Prostate gland (tissue), 2 donors: Measurements from ENCODE around the gene EGR1. TPM values are rescaled to one million over a fixed set of nuclear protein-coding genes. Genes with fewer than 3 reads are reported as not detected.

Source experiments
- DNase-seq: peaks from one replicate; pipeline ENCODE4 v3.0.0-alpha.2; 2019; ENCODE audit warnings: low spot score
- H3K27ac ChIP-seq, 2 donors: fragments of 200-600 bp; sonication (generic); 2 replicates each; pipeline ENCODE4 v1.5.1; 2017 to 2019
- H3K27me3 ChIP-seq: fragments of 200-600 bp; sonication (generic); replicated peaks from 2 replicates; pipeline ENCODE4 v1.5.1; 2019; ENCODE audit not compliant: insufficient read depth
- H3K36me3 ChIP-seq, 2 donors: fragments of 200-600 bp; sonication (generic); 1 replicate in 1 of 2; 2 replicates in 1 of 2; pipeline versions ENCODE4 v1.5.1 to v1.8.1; 2017 to 2019
- H3K4me1 ChIP-seq: fragments of 200-600 bp; sonication (generic); replicated peaks from 2 replicates; pipeline ENCODE4 v1.5.1; 2019
- H3K4me3 ChIP-seq, 2 donors: fragments of 200-600 bp; sonication (generic); 2 replicates each; pipeline ENCODE4 v1.5.1; 2017 to 2019
- H3K9me3 ChIP-seq: fragments of 200-600 bp; sonication (generic); 2 replicates; pipeline ENCODE4 v1.5.1; 2017
- CTCF ChIP-seq, 4 experiments: fragments of 200-600 bp in 2 of 4; fragments of 450-650 bp in 2 of 4; sonication (generic) in 2 of 4; IDR thresholded peaks; 1 replicate in 3 of 4; 2 replicates in 1 of 4; pipeline ENCODE4 v1.5.1; 2016 to 2019; ENCODE audit warnings: antibody characterized with exemption in 4 of 4, mild to moderate bottlenecking in 2 of 4, moderate library complexity in 2 of 4
- POLR2A ChIP-seq: fragments of 450-650 bp; IDR thresholded peaks from one replicate; pipeline ENCODE4 v1.6.1; 2016; ENCODE audit warnings: antibody characterized with exemption, mild to moderate bottlenecking
- POLR2AphosphoS5 ChIP-seq: sonication (generic); formaldehyde crosslinking; IDR thresholded peaks from one replicate; pipeline ENCODE4 v1.6.1; 2017; ENCODE audit warnings: antibody characterized with exemption
- WGBS: methylation state at CpG from one replicate; pipeline ENCODE4 v1.1.5; 2018; 5-methylcytosine and 5-hydroxymethylcytosine counted together
- intact Hi-C: fragments of 100-400 bp; cut with DNase I; formaldehyde crosslinking; loops from one replicate; pipeline ENCODE4 v1.14.2; 2022
- total RNA-seq, 2 donors: library from RNA; depleted of rRNA; stranded (reverse); fragments of >200 nt; gene quantifications; one replicate each; pipeline ENCODE4 v1.1.0, GENCODE V29; 2016

EGR1 gene
- total RNA-seq, 2 donors from 2014 or later, result 12.2 to 19.5 TPM

DNA sequence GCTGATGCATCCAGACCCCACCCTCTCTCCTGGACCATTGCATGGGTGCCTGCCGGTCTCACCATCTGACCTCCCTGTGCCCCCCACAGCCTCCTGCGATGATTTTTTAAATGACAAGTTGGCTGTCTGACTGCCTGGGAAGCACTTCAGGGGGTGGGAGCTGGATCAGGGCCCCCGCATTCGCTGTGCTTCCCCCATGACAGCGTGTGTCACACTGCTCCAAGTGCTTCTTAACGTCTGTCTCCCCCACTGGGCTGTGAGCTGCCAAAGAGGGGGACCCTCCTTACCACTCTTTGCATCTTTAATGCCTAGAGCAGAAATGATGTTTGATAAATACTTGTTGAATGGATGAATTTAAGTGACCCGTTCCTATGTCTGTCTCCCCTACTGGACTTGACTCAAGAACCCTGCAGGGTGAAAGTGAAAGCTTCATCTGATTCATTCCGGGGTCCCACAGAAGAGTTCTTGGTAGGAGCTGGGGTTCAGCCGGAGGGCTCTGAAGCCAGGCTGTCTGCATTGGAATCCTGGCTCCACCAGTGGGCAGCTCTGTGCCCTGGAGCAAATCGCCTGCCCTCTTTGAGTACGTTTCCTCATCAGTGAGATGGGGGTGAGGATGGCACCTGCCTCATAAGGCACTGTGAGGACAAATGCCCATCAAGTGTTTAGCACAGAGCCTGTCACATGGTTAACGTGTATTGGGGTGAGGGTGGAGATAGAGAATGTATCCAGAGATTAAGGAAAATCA is 7.6 kb upstream of the EGR1 start:
- TF ChIP-seq POLR2A, result no peak
- TF ChIP-seq CTCF (IDR thresholded peaks at IDR 0.05), result no peak
- TF ChIP-seq POLR2AphosphoS5, result no peak
- intact Hi-C loops, result no loop called here
- Histone ChIP-seq H3K27me3 (no peaks in the 10 kb centered on the region), H3K4me3 (no peak overlapping the region), H3K27ac (no peak overlapping the region), H3K4me1 (no peaks in the 10 kb centered on the region), H3K9me3 (no peaks in the 10 kb centered on the region), H3K36me3 (no peaks in the 10 kb centered on the region)
- no peak for DNase-seq
- 69% methylated on average over 12 of the region's 12 CpGs for WGBS

DNA sequence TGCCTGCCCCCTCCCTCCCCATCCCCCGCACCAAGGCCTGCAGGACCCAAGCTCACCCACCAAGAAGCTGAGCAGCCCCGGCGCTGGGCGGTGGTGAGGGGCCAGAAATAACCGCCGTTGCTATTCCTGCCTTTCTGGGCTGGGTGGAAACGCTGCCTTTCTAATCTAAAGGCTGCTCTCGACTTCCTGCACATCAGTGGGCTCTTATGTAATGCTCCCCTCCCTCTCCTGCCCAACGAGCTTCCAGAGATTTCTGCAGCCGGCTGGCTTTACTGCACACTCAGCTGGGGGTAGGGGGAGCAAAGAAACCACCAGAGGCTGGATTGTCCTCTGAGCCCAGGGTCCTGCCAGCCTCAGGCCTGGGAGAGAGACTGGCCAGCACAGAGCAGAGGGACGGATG is 6.9 kb upstream of the EGR1 start:
- TF ChIP-seq POLR2AphosphoS5 (no peak), CTCF (IDR thresholded peaks at IDR 0.05) (no peak), POLR2A (no peak)
- Histone ChIP-seq H3K36me3 (no peaks in the 10 kb centered on the region), H3K27me3 (no peaks in the 10 kb centered on the region), H3K4me3 (no peak overlapping the region), H3K27ac (no peak overlapping the region), H3K4me1 (peaks cover 2% of the 10 kb centered on the region), H3K9me3 (no peaks in the 10 kb centered on the region)
- 36% methylated on average over 11 of the region's 11 CpGs for WGBS
- DNase-seq, result no peak
- intact Hi-C loops, result no loop called here

DNA sequence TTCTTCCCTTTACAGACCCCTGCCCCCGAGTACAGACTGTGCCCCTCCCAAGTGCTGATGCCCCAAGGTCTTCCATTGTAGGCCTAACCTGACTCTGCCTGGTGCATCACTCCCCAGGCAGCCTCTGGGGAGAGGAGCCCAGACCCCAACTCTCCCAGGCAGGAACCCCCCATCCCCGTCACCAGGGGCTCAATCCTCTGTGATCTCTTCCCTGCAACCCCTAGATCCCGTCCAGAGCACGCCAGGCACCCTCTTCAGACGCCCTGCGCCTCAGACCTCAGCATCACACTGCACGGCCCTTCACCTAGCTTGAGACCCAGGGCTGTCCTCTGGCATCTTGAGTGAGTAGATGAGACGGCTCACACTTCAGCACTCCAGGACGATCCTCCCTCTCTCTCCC is 6.4 kb upstream of the EGR1 start:
- no peak for TF ChIP-seq POLR2AphosphoS5

GRCh38 chr5:138459311-138459933 is 5.9 kb upstream of the EGR1 start:
- TF ChIP-seq CTCF (IDR thresholded peaks at IDR 0.05) (no peak), POLR2AphosphoS5 (no peak), POLR2A (no peak)
- no peaks in the 10 kb centered on the region for H3K27me3 ChIP-seq
- intact Hi-C loops, result no loop called here
- H3K9me3 ChIP-seq, result no peaks in the 10 kb centered on the region
- H3K4me3 ChIP-seq, result no peak overlapping the region
- no peak for DNase-seq
- peaks cover 3% of the 10 kb centered on the region for H3K4me1 ChIP-seq
- no peak overlapping the region for H3K27ac ChIP-seq
- 87% methylated on average over 11 of the region's 11 CpGs for WGBS
- no peaks in the 10 kb centered on the region for H3K36me3 ChIP-seq

More for the DNA sequence above, 6.4 kb upstream of the EGR1 start:
- no peaks in the 10 kb centered on the region for H3K27me3 ChIP-seq
- H3K36me3 ChIP-seq, result no peaks in the 10 kb centered on the region
- no peak for DNase-seq
- intact Hi-C loops, result no loop called here
- H3K27ac ChIP-seq, result no peak overlapping the region
- H3K4me3 ChIP-seq, result no peak overlapping the region
- peaks cover 3% of the 10 kb centered on the region for H3K4me1 ChIP-seq
- no peaks in the 10 kb centered on the region for H3K9me3 ChIP-seq
- 74% methylated on average over 9 of the region's 9 CpGs for WGBS

- TF ChIP-seq POLR2AphosphoS5, result no peak
- TF ChIP-seq CTCF (IDR thresholded peaks at IDR 0.05), result no peak
- TF ChIP-seq POLR2A, result no peak
- intact Hi-C loops, result no loop called here
- H3K9me3 ChIP-seq, result no peaks in the 10 kb centered on the region
- H3K36me3 ChIP-seq, result no peaks in the 10 kb centered on the region
- no peak for DNase-seq
- H3K4me3 ChIP-seq, result no peak overlapping the region
- H3K4me1 ChIP-seq, result peaks cover 3% of the 10 kb centered on the region
- no peaks in the 10 kb centered on the region for H3K27me3 ChIP-seq
- no peak overlapping the region for H3K27ac ChIP-seq
- 61% methylated on average over 4 of the region's 4 CpGs for WGBS
These were observed 5.1 kb upstream of the EGR1 start for GRCh38 chr5:138460032-138460693.
